CD4-positive, alpha-beta T cell treated with Interleukin-4 for 4 hours (primary cell): ENCODE results near the gene KLRC3.
"Not testable (repeated sequence)": the region's sequence is repeated elsewhere in the genome, so short reads cannot be mapped to it uniquely, and the experiment has no call there.

Experiments
- DNase-seq: peaks from one replicate; pipeline ENCODE4 v3.0.0-alpha.2; 2020

Gene KLRC3

GRCh38 chr12:10368206-10369171, 51.9 kb downstream of the KLRC3 start:
- DNase-seq: no peak

GRCh38 chr12:10367714-10368113, 52.7 kb downstream of the KLRC3 start:
- not testable (repeated sequence) for DNase-seq

GRCh38 chr12:10366875-10367274, 53.5 kb downstream of the KLRC3 start:
- DNase-seq: no peak

- DNase-seq: no peak
Measured at GRCh38 chr12:10365696-10366405, 54.5 kb downstream of the KLRC3 start.

- peak; percentile 79 for DNase-seq
Measured at GRCh38 chr12:10364815-10365622, 55.4 kb downstream of the KLRC3 start.

- DNase-seq: no peak
Measured at GRCh38 chr12:10363914-10364814, 56.2 kb downstream of the KLRC3 start.

GRCh38 chr12:10363658-10363913, 56.8 kb downstream of the KLRC3 start:
- no peak for DNase-seq

- DNase-seq: no peak
Measured at GRCh38 chr12:10362828-10363657, 57.4 kb downstream of the KLRC3 start.

- no peak for DNase-seq
Measured at GRCh38 chr12:10362325-10362724, 58.1 kb downstream of the KLRC3 start.
